Measurements from ENCODE around the gene AKAP13.

Gene AKAP13

GRCh38 chr15:85725019-85725418, 344.6 kb downstream of the AKAP13 start:
- no peak for DNase-seq

GRCh38 chr15:85725564-85725963, 345.2 kb downstream of the AKAP13 start:
- DNase-seq, result no peak

GRCh38 chr15:85726454-85726853, 346.1 kb downstream of the AKAP13 start:
- DNase-seq, result no peak

GRCh38 chr15:85727068-85727467, 346.7 kb downstream of the AKAP13 start:
- no peak for DNase-seq

- DNase-seq, result no peak
Measured at GRCh38 chr15:85730001-85730820, 349.8 kb downstream of the AKAP13 start.

- no peak for DNase-seq
Measured at GRCh38 chr15:85733416-85733815, 353.0 kb downstream of the AKAP13 start.

- DNase-seq, result no peak
Measured at GRCh38 chr15:85737061-85737460, 356.7 kb downstream of the AKAP13 start.

- no peak for DNase-seq
Measured at GRCh38 chr15:85741021-85741421, 360.6 kb downstream of the AKAP13 start.

- DNase-seq, result no peak
Measured at GRCh38 chr15:85741662-85742061, 361.3 kb downstream of the AKAP13 start.

GRCh38 chr15:85742186-85742821, 361.9 kb downstream of the AKAP13 start:
- no peak for DNase-seq

GRCh38 chr15:85743392-85744055, 363.1 kb downstream of the AKAP13 start:
- peak; percentile 64 for DNase-seq

- no peak for DNase-seq
Measured at GRCh38 chr15:85744579-85744978, 364.2 kb downstream of the AKAP13 start.

- DNase-seq, result no peak
Measured at GRCh38 chr15:85745023-85745422, 364.6 kb downstream of the AKAP13 start.

GRCh38 chr15:85745525-85746150, 365.2 kb downstream of the AKAP13 start:
- DNase-seq, result no peak

GRCh38 chr15:85746641-85747040, 366.2 kb downstream of the AKAP13 start:
- no peak for DNase-seq

- DNase-seq, result no peak
Measured at GRCh38 chr15:85748176-85748575, 367.8 kb downstream of the AKAP13 start.

GRCh38 chr15:85748729-85749128, 368.3 kb downstream of the AKAP13 start:
- no peak for DNase-seq

GRCh38 chr15:85749261-85750151, 369.1 kb downstream of the AKAP13 start:
- DNase-seq, result no peak

GRCh38 chr15:85750319-85751290, 370.2 kb downstream of the AKAP13 start:
- DNase-seq, result no peak

- no peak for DNase-seq
Measured at GRCh38 chr15:85751291-85752123, 371.1 kb downstream of the AKAP13 start.

Data from NCI-H2107 (cell line).